Lower leg skin (tissue), 4 donors: ENCODE results near the gene C1orf105. TPM values are rescaled to one million over a fixed set of nuclear protein-coding genes. Genes with fewer than 3 reads are reported as not detected.

ENCODE experiments used
- DNase-seq, 2 donors: peaks; one replicate each; pipeline ENCODE4 v3.0.0-alpha.2; 2019; ENCODE audit warnings: low spot score in 2 of 2
- H3K4me3 ChIP-seq: fragments of 200-600 bp; sonication (generic); 2 replicates; pipeline ENCODE4 v1.5.1; 2017; ENCODE audit warnings: mild to moderate bottlenecking, low read depth; ENCODE audit not compliant: poor library complexity, severe bottlenecking
- CTCF ChIP-seq, 3 donors: fragments of 450-650 bp; IDR thresholded peaks; one replicate each; pipeline ENCODE4 v1.5.1; 2016; ENCODE audit warnings: antibody characterized with exemption in 3 of 3, mild to moderate bottlenecking in 3 of 3, moderate library complexity in 2 of 3
- POLR2A ChIP-seq, 2 donors: fragments of 450-650 bp; IDR thresholded peaks; one replicate each; pipeline ENCODE4 v1.6.1; 2016 to 2017; ENCODE audit warnings: antibody characterized with exemption in 2 of 2, mild to moderate bottlenecking in 1 of 2, moderate library complexity in 1 of 2
- WGBS, 2 donors: methylation state at CpG; one replicate each; pipeline ENCODE4 v1.1.5; 2018; 5-methylcytosine and 5-hydroxymethylcytosine counted together
- intact Hi-C: fragments of 100-400 bp; cut with DNase I; formaldehyde crosslinking; loops from one replicate; pipeline ENCODE4 v1.15.0; 2023; ENCODE audit warnings: low total_unique reads
- total RNA-seq, 4 donors: library from RNA; depleted of rRNA; stranded (reverse); fragments of >200 nt; gene quantifications; one replicate each; pipeline ENCODE4 v1.1.0, GENCODE V29; 2016

C1orf105 gene
- total RNA-seq, 4 donors from 2014 or later, result 2.1 to 4.6 (median 3.0) TPM; not detected in 1

- no peak for TF ChIP-seq POLR2A (IDR thresholded peaks at IDR 0.05)
- no peak for TF ChIP-seq CTCF (IDR thresholded peaks at IDR 0.05)
- 80 to 85% methylated on average over 3 of the region's 3 CpGs for WGBS, 2 donors
Observed at GRCh38 chr1:172395576-172395975, 24.9 kb upstream of the C1orf105 start.

GRCh38 chr1:172397221-172397620 lies 23.3 kb upstream of the C1orf105 start:
- H3K4me3 ChIP-seq, result no peak overlapping the region
- intact Hi-C loops, result no loop called here
- no peak for DNase-seq
- no peak for TF ChIP-seq POLR2A (IDR thresholded peaks at IDR 0.05)
- WGBS, 2 donors, result 42% methylated on average over 3 of the region's 3 CpGs

More at GRCh38 chr1:172395576-172395975, 24.9 kb upstream of the C1orf105 start:
- intact Hi-C loops, result no loop called here
- no peak for DNase-seq
- no peak overlapping the region for H3K4me3 ChIP-seq

- DNase-seq, result no peak
- intact Hi-C loops, result no loop called here
- 45 to 58% methylated on average over 2 of the region's 2 CpGs for WGBS, 2 donors
- H3K4me3 ChIP-seq, result no peak overlapping the region
- no peak for TF ChIP-seq CTCF (IDR thresholded peaks at IDR 0.05)
- no peak for TF ChIP-seq POLR2A (IDR thresholded peaks at IDR 0.05)
Observed at GRCh38 chr1:172397633-172398032, 22.9 kb upstream of the C1orf105 start.

- WGBS, 2 donors, result 18 to 28% methylated on average over 2 of the region's 2 CpGs
- no peak overlapping the region for H3K4me3 ChIP-seq
- no peak for DNase-seq
- TF ChIP-seq POLR2A (IDR thresholded peaks at IDR 0.05) (no peak), CTCF (IDR thresholded peaks at IDR 0.05) (no peak)
- intact Hi-C loops, result no loop called here
Observed at GRCh38 chr1:172398193-172398592, 22.3 kb upstream of the C1orf105 start.

- intact Hi-C loops, result no loop called here
- no peak overlapping the region for H3K4me3 ChIP-seq
Observed at GRCh38 chr1:172398970-172399755, 21.3 kb upstream of the C1orf105 start.

More at GRCh38 chr1:172398970-172399755, 21.3 kb upstream of the C1orf105 start:
- 26 to 27% methylated on average over 9 of the region's 9 CpGs for WGBS, 2 donors
- TF ChIP-seq POLR2A (IDR thresholded peaks at IDR 0.05) (no peak), CTCF (IDR thresholded peaks at IDR 0.05) (no peak)
- DNase-seq, result peak; percentile 82 to 89
